ENCODE measurements around the gene TTC4. TPM values are rescaled to one million over a fixed set of nuclear protein-coding genes. Genes with fewer than 3 reads are reported as not detected.

Gene TTC4
- total RNA-seq, 1 experiment from 2014 or later = 25.5 TPM

DNA sequence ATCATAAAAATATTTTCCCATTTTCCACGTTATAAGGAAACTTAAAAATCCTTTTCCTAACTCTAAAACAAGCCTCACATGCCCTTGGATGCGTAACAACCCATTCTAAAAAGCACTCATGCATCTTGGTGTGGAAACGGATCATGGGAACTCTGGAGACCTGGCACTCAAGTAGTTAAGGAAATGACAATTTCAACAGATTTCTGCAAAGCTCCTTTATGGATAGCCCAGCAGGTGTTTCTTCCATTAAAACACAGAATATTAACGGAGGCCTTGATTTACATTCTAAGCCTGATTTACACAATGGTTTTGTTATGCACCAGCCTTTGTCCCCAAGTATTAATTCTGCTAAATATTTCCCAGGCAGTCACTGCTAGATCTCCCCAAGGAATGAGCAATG, 35.8 kb downstream of the TTC4 start:
- Histone ChIP-seq H3K4me1 (ENCODE audit: insufficient read depth, low read length, poor library complexity, severe bottlenecking) (no peaks in the 10 kb centered on the region), H3K36me3 (ENCODE audit: insufficient read depth, low read length, poor library complexity, severe bottlenecking) (no peaks in the 10 kb centered on the region), H3K27me3 (replicated peaks; ENCODE audit: insufficient read depth, low read depth, low read length, poor library complexity) (no peaks in the 10 kb centered on the region), H3K27ac (ENCODE audit: low read depth, low read length, poor library complexity, severe bottlenecking) (no peak overlapping the region), H3K9me3 (ENCODE audit: low read depth, low read length, poor library complexity, severe bottlenecking) (no peaks in the 10 kb centered on the region), H3K4me3 (ENCODE audit: low read depth, low read length, poor library complexity, severe bottlenecking) (no peak overlapping the region)
- BruUV-seq (replicated peaks) = no TSS peak
- intact Hi-C loops (cut with micrococcal nuclease; ENCODE audit: unreplicated experiment) = no loop called here
- POLR2A ChIA-PET (ENCODE audit: low non-redundant PET) = no interaction called here
- TF ChIP-seq CTCF (conservative IDR thresholded peaks at IDR 0.05; ENCODE audit: low read depth, low read length) = no peak
- TF ChIP-seq EZH2 (IDR thresholded peaks at IDR 0.05; ENCODE audit: borderline replicate concordance, low read depth, low read length, poor library complexity, severe bottlenecking) = no peak
- no peak for DNase-seq (ENCODE audit: low spot score)
- CTCF ChIA-PET = no interaction called here

DNA sequence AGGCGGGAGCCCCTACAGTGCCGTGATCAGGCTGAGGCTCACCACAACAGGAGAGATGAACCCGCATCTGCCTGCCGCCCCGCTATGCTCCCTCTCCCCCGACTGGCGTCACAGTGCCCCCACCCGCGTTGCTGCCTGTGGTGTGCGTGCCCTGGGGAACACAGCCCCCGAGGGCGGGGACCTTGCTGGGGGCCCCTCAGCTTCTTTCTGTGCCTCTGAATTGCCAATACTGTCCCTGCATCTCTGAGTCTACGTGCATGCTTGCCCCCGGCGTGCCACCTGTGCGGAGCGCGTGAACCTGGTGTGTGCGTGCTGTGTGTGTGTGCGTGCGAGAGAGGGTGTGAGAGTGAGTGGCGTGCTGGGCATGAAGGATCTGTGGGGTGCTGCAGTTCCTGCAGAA, 38.4 kb downstream of the TTC4 start:
- no peaks in the 10 kb centered on the region for H3K4me1 ChIP-seq (ENCODE audit: insufficient read depth, low read length, poor library complexity, severe bottlenecking)
- TF ChIP-seq CTCF (conservative IDR thresholded peaks at IDR 0.05; ENCODE audit: low read depth, low read length) = no peak
- no peak for TF ChIP-seq EZH2 (IDR thresholded peaks at IDR 0.05; ENCODE audit: borderline replicate concordance, low read depth, low read length, poor library complexity, severe bottlenecking)
- no peak overlapping the region for H3K27ac ChIP-seq (ENCODE audit: low read depth, low read length, poor library complexity, severe bottlenecking)
- ChIA-PET CTCF (no interaction called here), POLR2A (ENCODE audit: low non-redundant PET) (no interaction called here)
- intact Hi-C loops (cut with micrococcal nuclease; ENCODE audit: unreplicated experiment) = no loop called here
- H3K27me3 ChIP-seq (replicated peaks; ENCODE audit: insufficient read depth, low read depth, low read length, poor library complexity) = no peaks in the 10 kb centered on the region
- H3K36me3 ChIP-seq (ENCODE audit: insufficient read depth, low read length, poor library complexity, severe bottlenecking) = peaks cover 9% of the 10 kb centered on the region
- no TSS peak for BruUV-seq (replicated peaks)
- no peaks in the 10 kb centered on the region for H3K9me3 ChIP-seq (ENCODE audit: low read depth, low read length, poor library complexity, severe bottlenecking)
- H3K4me3 ChIP-seq (ENCODE audit: low read depth, low read length, poor library complexity, severe bottlenecking) = no peak overlapping the region
- DNase-seq (ENCODE audit: low spot score) = no peak

GRCh38 chr1:54754486-54755285, 39.0 kb downstream of the TTC4 start:
- no peak for DNase-seq (ENCODE audit: low spot score)
- POLR2A ChIA-PET (ENCODE audit: low non-redundant PET) = no interaction called here

More at GRCh38 chr1:54754486-54755285, 39.0 kb downstream of the TTC4 start:
- no TSS peak for BruUV-seq (replicated peaks)
- no peaks in the 10 kb centered on the region for H3K27me3 ChIP-seq (replicated peaks; ENCODE audit: insufficient read depth, low read depth, low read length, poor library complexity)
- H3K36me3 ChIP-seq (ENCODE audit: insufficient read depth, low read length, poor library complexity, severe bottlenecking) = peaks cover 9% of the 10 kb centered on the region
- no peak overlapping the region for H3K27ac ChIP-seq (ENCODE audit: low read depth, low read length, poor library complexity, severe bottlenecking)
- CTCF ChIA-PET = no interaction called here
- no peak overlapping the region for H3K4me3 ChIP-seq (ENCODE audit: low read depth, low read length, poor library complexity, severe bottlenecking)
- no peaks in the 10 kb centered on the region for H3K4me1 ChIP-seq (ENCODE audit: insufficient read depth, low read length, poor library complexity, severe bottlenecking)
- intact Hi-C loops (cut with micrococcal nuclease; ENCODE audit: unreplicated experiment) = no loop called here
- TF ChIP-seq CTCF (conservative IDR thresholded peaks at IDR 0.05; ENCODE audit: low read depth, low read length) (no peak), EZH2 (IDR thresholded peaks at IDR 0.05; ENCODE audit: borderline replicate concordance, low read depth, low read length, poor library complexity, severe bottlenecking) (no peak)
- no peaks in the 10 kb centered on the region for H3K9me3 ChIP-seq (ENCODE audit: low read depth, low read length, poor library complexity, severe bottlenecking)
